NCI-H1436 treated with DMSO at 0.1 percent for 48 hours (cell line): ENCODE measurements around the gene AKAP13.
"Not testable (repeated sequence)": the region's sequence is repeated elsewhere in the genome, so short reads cannot be mapped to it uniquely, and the experiment has no call there.

Experiments
- DNase-seq: peaks from one replicate; lab custom pipeline; 2025; lab: John Stamatoyannopoulos, UW

Gene AKAP13

DNA sequence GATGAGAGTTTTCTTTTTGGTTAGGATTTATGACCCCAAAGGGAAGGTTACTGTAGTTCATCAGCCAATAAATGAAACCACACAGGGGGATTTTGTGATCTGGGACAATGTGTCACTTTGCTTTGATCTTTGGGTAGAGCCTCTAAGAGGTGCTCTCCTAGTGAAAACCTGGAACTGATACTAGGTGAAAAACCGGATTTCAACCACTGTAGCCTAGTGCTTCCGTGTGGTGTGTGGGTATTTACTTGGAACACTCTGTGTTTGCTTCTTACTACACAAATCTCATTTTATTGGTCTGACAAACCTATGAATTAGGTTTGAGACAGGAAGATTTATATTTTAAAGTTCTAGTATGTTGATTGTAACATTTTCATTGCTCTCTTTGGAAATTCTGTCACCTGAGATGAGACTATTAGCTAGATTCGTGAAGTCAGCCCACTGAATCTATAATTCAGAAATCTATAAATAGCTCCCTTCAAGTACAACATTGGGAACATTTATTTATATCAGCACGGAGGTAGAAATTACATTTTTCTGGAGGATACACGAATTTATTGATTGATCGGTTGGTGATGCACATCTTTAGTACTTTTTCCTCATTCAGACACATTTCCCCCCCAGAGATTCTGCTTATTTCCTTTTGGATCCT, 119.8 kb downstream of the AKAP13 start:
- DNase-seq: no peak

DNA sequence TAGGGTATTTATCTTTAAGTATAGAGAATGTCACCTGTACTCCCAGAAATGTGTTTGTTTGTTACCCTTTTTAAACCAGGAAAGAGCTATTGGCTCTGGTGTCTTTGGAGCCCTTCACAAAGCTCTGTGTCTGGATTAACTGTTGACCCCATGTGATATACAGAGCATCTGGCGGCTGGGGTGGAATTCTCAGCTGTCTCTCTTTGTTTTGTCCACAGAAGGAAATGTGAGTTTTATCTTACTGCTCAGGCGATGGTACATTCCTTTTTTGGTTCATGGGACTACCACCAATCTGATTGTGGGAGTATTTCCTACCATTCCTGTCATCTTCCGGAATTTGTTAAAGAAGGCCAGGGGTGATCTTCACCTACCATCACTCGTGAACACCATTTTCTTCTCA, 120.3 kb downstream of the AKAP13 start:
- DNase-seq: no peak

DNA sequence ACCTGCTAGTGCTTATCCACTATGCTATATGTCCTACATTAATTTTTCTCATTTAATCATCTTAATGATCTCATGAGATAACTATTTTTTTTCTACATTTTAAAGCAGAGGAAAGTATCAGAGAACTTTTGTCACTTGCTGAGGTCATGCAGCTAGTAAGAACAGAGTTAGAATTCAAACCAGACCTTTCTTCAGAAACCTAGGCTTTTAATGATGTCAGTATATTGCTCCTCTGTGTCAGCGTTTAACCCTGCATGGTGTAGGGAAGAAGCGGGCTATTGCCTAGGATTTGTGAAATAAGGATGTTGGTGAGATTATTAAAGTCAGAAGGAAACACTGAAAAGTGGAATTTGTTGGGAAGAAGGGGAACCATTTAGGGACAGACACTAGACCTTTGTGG, 121.2 kb downstream of the AKAP13 start:
- DNase-seq: no peak

- no peak for DNase-seq
Measured at GRCh38 chr15:85503151-85503799, 122.9 kb downstream of the AKAP13 start.

DNA sequence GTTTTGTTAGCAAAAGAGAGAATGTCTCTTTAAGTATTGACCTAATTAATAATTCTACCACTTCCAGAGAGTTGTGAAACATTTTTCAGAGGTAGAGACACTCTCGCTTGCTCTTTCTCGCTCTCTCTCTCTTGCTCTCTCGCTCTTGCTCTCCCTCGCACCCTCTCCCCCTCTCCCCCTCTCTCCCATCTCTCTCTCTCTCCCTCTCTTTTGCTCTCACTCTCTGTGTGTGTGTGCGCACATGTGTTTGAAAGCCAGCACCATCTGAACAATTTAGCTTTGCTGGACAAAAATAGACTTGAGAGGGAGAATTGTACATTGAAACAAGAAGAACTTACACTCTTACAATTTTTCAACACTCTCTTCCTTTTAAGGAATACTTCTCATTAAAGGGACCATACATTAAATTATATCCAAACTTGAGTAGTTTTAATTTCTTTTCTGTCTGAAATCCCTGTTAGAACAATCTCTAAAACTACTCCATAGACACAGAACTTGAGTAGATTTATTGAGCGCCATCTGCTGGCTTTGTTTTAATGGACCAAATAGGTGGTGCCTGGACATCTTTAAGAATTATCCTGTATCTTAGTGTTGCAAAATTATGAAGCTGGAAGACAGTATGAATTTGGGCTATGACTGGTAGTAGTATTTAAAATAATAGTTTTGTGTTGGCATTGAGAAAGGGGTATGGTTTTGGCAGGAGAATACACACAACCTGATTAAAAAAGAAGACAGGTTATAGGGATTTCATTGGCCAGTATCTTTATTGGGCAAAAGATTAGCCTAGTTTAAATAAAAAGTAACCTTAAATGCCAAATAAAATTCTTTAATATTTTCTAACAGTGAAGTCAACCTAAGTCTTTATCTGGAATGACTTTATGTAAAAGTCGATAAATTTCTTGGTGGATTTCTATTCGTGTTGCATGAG, 124.6 kb downstream of the AKAP13 start:
- DNase-seq: no peak

- DNase-seq: no peak
Measured at GRCh38 chr15:85507114-85507513, 126.7 kb downstream of the AKAP13 start.

GRCh38 chr15:85509973-85510372, 129.6 kb downstream of the AKAP13 start:
- DNase-seq: no peak

DNA sequence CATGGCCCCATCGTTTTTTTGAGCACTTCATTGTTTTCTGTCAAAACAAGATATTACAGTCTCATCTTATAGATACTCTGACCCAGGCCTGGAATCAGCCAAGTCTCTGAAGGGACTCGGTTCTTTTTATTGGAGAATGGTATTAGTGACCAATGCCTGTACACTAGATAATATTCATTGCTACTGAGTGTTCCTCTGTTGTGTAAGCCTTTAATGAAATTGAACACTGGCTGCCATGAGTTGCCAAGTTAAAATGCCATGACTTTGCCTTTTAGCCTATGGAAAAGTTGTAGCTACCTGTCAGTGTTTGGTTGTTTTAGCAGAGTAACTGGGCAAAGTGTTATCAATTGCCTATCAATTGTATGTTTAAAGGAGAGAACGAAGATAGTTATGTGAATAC, 134.0 kb downstream of the AKAP13 start:
- DNase-seq: no peak

DNA sequence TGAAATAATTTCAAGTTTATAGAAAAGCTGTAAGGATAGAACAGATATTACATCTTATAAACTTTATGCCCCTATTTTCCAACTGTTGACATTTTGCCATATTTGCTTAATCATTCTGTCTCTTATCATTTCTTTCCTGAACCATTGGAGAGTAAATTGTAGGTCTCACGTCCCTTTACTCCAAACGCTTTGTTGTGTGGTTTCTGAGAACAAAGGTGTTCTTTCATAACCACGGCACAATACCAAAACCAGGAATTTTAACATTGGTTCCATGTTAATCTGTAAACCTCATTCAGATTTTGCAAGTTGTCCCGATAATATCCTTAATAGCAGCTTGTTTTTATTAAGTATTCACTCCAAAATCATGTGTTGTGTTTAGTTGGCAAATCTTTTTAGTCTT, 134.8 kb downstream of the AKAP13 start:
- no peak for DNase-seq

GRCh38 chr15:85517086-85517485, 136.7 kb downstream of the AKAP13 start:
- DNase-seq: no peak

GRCh38 chr15:85518979-85519761, 138.8 kb downstream of the AKAP13 start:
- no peak for DNase-seq

- no peak for DNase-seq
Measured at GRCh38 chr15:85520650-85521049, 140.2 kb downstream of the AKAP13 start.

DNA sequence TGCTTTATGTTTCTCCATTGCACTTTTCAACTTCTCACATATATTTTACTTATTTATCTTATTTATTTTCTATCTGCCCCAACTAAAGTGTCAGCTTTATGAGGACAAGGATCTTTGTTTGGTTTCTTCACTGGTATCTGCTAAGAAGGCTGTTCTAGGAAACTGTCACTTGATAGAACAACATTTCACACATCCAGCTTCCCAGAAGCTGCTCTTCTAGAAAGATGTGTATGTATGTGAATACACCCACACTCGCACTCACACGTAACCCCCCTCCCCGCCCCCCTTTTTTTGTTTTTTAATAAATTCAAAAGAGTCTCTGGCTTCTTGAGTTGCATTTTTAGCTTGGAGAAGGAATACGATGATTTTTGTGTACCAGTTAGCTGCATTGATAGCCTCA, 143.1 kb downstream of the AKAP13 start:
- no peak for DNase-seq

DNA sequence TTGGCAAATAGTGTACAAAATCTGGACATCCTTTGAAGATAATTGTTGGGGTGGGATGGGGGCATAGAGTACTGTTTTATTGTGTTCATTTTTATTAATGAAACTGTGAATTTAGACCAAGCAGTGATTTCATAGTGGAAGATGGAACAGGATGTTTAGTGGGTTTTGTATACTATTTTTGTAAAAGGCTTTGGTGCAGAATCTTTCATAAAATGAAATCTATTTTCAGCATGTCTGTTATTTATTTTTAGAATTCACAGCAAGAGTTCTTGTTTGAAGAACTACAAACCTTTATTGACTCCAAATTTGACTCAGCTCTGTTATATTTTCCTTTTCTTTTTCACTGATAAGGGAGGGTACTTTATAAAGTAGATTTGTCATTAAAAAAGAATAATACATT, 145.4 kb downstream of the AKAP13 start:
- no peak for DNase-seq

GRCh38 chr15:85527895-85528294, 147.5 kb downstream of the AKAP13 start:
- no peak for DNase-seq

GRCh38 chr15:85530079-85530478, 149.7 kb downstream of the AKAP13 start:
- no peak for DNase-seq

DNA sequence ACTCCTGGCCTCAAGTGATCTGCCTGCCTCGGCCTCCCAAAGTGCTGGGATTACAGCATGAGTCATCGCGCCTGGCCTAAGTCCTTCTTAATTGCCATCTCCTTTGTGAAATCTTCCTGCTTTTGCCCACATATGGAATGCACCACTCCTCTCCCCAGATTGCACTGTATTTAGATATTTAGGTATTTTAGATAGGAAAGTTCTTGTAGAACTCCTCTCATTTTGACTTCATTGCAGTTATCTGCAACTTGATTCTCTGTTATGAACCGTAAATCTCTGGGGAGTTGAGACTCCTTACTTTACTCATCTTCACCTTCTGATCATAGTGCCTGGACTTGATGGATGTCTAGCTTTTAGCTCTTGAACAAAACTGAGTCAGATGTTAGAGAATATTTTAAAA, 150.7 kb downstream of the AKAP13 start:
- DNase-seq: no peak

GRCh38 chr15:85532689-85533088, 152.3 kb downstream of the AKAP13 start:
- no peak for DNase-seq

- no peak for DNase-seq
Measured at GRCh38 chr15:85534031-85534430, 153.6 kb downstream of the AKAP13 start.

DNA sequence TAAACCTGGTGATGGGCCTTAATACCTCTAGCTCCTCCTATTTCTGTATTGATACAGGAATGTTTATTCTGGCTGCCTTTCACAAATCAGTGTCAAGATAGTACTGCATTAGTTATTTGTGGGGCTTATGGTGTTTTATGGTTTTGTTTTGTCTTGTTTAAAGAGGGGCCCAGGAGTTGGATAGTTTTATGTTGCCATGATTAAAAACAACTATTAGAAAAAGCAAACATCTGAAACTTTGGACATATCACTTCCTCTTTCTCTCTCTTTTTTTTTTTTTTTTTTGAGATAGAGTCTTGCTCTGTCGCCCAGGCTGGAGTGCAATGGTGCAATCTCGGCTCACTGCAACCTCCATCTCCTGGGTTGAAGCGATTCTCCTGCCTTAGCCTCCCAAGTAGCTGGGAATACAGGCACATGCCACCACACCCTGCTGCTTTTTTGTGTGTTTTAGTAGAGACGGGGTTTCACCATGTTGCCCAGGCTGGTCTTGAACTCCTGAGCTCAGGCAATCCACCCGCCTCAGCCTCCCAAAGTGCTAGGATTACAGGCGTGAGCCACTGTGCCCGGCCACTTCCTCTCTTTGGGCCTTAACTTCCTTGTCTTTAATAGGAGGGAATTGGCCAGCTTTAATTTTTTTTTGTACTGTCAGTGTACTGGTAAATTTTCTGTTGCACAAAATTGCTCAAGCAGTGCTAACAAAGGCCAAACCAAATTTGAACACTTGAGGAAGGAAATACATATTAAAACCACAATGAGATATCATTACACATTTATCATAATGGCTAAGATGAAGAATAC, 155.3 kb downstream of the AKAP13 start:
- DNase-seq: not testable (repeated sequence)

DNA sequence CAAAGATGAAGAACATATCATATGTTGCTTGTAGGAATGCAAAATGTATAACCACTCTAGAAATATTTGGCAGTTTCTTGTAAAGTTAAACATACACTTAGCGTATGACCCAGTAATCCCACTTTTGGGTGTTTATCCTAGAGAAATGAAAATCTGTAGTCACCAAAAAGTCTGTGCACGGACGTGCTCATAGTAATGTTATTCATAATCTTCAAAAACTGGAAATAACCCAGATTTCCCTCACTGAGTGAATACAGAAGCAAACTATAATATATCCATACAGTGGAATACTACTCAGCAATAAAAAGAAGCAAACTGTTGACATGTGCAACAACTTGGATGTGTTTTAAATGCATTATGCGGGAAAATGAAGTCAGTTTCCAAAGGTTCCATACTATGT, 155.9 kb downstream of the AKAP13 start:
- no peak for DNase-seq
